Caki2 (cell line): ENCODE measurements around the gene SOX5. TPM values are rescaled to one million over a fixed set of nuclear protein-coding genes. Genes with fewer than 3 reads are reported as not detected.
"Not testable (repeated sequence)": the region's sequence is repeated elsewhere in the genome, so short reads cannot be mapped to it uniquely, and the experiment has no call there.

Experiments used
- DNase-seq: peaks from one replicate; pipeline ENCODE4 v3.0.0-alpha.2; 2015; ENCODE audit warnings: low read depth
- in situ Hi-C: cut with HindIII; loops from 2 replicates; pipeline ENCODE4 v1.10.0; 2016; ENCODE audit warnings: low sequenced_read_pairs, low pct_unique_long_range_greater_than_20kb, mixed read lengths
- total RNA-seq: library from RNA; depleted of rRNA; stranded (reverse); fragments of >200 nt; shearing (Covaris generic); gene quantifications from 2 replicates; pipeline ENCODE4 v1.2.3, GENCODE V29; 2014; ENCODE audit warnings: low replicate concordance

Gene SOX5
- total RNA-seq, 1 experiment from 2014 or later = not detected

GRCh38 chr12:23927907-23928306 is 21.6 kb downstream of the SOX5 start:
- in situ Hi-C loops = no loop called here
- no peak for DNase-seq

- in situ Hi-C loops = no loop called here
- DNase-seq = no peak
Observed at GRCh38 chr12:23921099-23921856, 28.2 kb downstream of the SOX5 start.

GRCh38 chr12:23911574-23911973 is 37.9 kb downstream of the SOX5 start:
- in situ Hi-C loops = no loop called here
- DNase-seq = no peak

GRCh38 chr12:23909551-23909950 is 39.9 kb downstream of the SOX5 start:
- no peak for DNase-seq
- in situ Hi-C loops = no loop called here

GRCh38 chr12:23906329-23906728 is 43.1 kb downstream of the SOX5 start:
- peak; percentile 2 for DNase-seq

GRCh38 chr12:23899434-23899833 is 50.0 kb downstream of the SOX5 start:
- DNase-seq = no peak
- in situ Hi-C loops = no loop called here

More at GRCh38 chr12:23906329-23906728, 43.1 kb downstream of the SOX5 start:
- in situ Hi-C loops = no loop called here

GRCh38 chr12:23898121-23898520 is 51.3 kb downstream of the SOX5 start:
- no peak for DNase-seq
- in situ Hi-C loops = no loop called here

- in situ Hi-C loops = no loop called here
- no peak for DNase-seq
Observed at GRCh38 chr12:23895792-23896218, 53.7 kb downstream of the SOX5 start.

GRCh38 chr12:23893611-23894010 is 55.9 kb downstream of the SOX5 start:
- in situ Hi-C loops = no loop called here

GRCh38 chr12:23891115-23891514 is 58.4 kb downstream of the SOX5 start:
- in situ Hi-C loops = no loop called here
- no peak for DNase-seq

More at GRCh38 chr12:23893611-23894010, 55.9 kb downstream of the SOX5 start:
- DNase-seq = no peak

GRCh38 chr12:23889069-23889440 is 60.4 kb downstream of the SOX5 start:
- no peak for DNase-seq
- in situ Hi-C loops = no loop called here

- in situ Hi-C loops = no loop called here
- no peak for DNase-seq
Observed at GRCh38 chr12:23888396-23889068, 60.9 kb downstream of the SOX5 start.

- in situ Hi-C loops = no loop called here
- no peak for DNase-seq
Observed at GRCh38 chr12:23887055-23887835, 62.2 kb downstream of the SOX5 start.

GRCh38 chr12:23885394-23885793 is 64.1 kb downstream of the SOX5 start:
- in situ Hi-C loops = no loop called here
- no peak for DNase-seq

- DNase-seq = no peak
- in situ Hi-C loops = no loop called here
Observed at GRCh38 chr12:23884909-23885308, 64.6 kb downstream of the SOX5 start.

- no peak for DNase-seq
- in situ Hi-C loops = no loop called here
Observed at GRCh38 chr12:23880988-23881387, 68.5 kb downstream of the SOX5 start.

GRCh38 chr12:23876618-23877017 is 72.9 kb downstream of the SOX5 start:
- in situ Hi-C loops, DNase-seq: not testable (repeated sequence)

GRCh38 chr12:23867794-23868193 is 81.7 kb downstream of the SOX5 start:
- DNase-seq = no peak
- in situ Hi-C loops = no loop called here

- in situ Hi-C loops = no loop called here
- DNase-seq = no peak
Observed at GRCh38 chr12:23862701-23863100, 86.8 kb downstream of the SOX5 start.
